ENCODE measurements around the gene DNAH10.

DNAH10 gene

DNA sequence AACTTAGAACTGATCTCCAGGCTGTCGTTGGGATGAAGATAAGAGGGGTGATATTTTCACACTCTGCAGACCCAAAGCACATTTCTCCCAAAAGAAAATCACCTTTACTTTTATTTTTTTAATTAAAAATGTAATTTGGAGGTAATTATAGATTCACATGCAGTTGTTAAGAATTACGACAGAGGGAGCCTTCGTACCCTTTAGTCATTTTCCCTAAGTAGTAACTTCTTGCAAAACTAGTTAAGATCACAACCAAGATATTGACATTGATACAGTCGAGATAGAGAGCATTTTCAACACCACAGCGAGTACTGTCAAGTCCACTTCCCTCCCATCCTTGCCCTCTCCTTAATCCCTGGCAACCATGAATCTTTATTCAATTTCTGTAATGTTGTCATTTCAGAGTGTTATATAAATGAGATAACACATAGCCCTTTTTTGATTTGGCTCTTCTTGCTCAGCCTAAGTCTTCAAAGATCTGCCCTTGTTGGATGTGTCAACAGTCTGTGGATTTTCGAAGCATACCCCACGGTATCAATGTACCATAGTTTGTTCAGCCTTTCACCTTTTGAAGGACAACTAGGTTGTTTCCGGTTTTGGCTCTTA lies 39.6 kb downstream of the DNAH10 start:
- Histone ChIP-seq H3K9ac (ENCODE audit: low read depth, low read length) (no peak overlapping the region), H3K9me3 (replicated peaks; ENCODE audit: low read length) (no peaks in the 10 kb centered on the region), H3K4me2 (ENCODE audit: low read length) (no peak overlapping the region), H3K36me3 (ENCODE audit: insufficient read depth, low read length) (no peaks in the 10 kb centered on the region), H3K4me3 (ENCODE audit: low read length) (no peak overlapping the region), H3K4me1 (ENCODE audit: control insufficient read depth, insufficient read depth, low read length) (no peaks in the 10 kb centered on the region), H3K27me3 (ENCODE audit: control insufficient read depth, insufficient read depth, low read length) (peaks cover 19% of the 10 kb centered on the region)

DNA sequence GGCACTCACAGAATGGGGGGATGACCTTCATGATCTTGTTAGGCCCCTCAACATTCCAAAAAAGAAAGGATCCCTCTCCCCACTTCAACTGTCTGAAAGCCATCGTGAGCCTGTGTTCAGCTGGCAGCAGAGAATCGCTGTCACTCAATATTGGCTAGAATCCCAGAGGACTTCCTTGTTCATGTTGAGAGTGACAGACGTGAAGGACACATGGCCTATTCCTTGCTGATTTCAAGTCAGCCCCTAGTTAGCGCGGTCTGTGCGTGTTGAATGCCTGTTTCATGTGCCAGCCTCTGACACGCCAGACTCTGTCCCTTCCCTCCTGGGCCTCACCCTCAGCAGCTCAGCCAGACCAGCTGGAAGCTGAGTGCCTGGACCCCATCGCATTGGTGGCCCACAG lies 43.1 kb downstream of the DNAH10 start:
- H3K4me2 ChIP-seq (ENCODE audit: low read length) = no peak overlapping the region
- H3K9ac ChIP-seq (ENCODE audit: low read depth, low read length) = no peak overlapping the region
- peaks cover 32% of the 10 kb centered on the region for H3K27me3 ChIP-seq (ENCODE audit: control insufficient read depth, insufficient read depth, low read length)
- H3K4me3 ChIP-seq (ENCODE audit: low read length) = no peak overlapping the region
- no peaks in the 10 kb centered on the region for H3K4me1 ChIP-seq (ENCODE audit: control insufficient read depth, insufficient read depth, low read length)
- H3K9me3 ChIP-seq (replicated peaks; ENCODE audit: low read length) = no peaks in the 10 kb centered on the region
- no peaks in the 10 kb centered on the region for H3K36me3 ChIP-seq (ENCODE audit: insufficient read depth, low read length)

DNA sequence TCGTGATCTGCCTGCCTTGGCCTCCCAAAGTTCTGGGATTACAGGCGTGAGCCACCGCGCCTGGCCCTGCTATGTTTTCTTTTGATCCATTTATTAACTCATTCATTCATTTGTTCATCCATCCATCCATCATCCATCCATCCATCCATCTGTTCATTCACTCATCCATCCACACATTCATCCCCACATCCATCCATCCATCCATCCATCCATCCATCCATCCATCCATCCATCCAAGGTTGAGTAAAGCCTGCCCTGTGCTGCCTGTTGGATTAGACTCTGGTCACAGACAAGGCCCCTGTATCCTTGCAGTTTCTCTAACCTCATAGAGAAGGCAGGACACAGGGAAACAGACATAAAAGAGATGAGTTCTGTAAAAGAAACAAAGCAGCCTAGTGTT lies 44.9 kb downstream of the DNAH10 start:
- Histone ChIP-seq H3K9me3 (replicated peaks; ENCODE audit: low read length) (no peaks in the 10 kb centered on the region), H3K4me1 (ENCODE audit: control insufficient read depth, insufficient read depth, low read length) (no peaks in the 10 kb centered on the region), H3K9ac (ENCODE audit: low read depth, low read length) (no peak overlapping the region), H3K4me2 (ENCODE audit: low read length) (no peak overlapping the region), H3K36me3 (ENCODE audit: insufficient read depth, low read length) (no peaks in the 10 kb centered on the region), H3K27me3 (ENCODE audit: control insufficient read depth, insufficient read depth, low read length) (peaks cover 28% of the 10 kb centered on the region), H3K4me3 (ENCODE audit: low read length) (no peak overlapping the region)

DNA sequence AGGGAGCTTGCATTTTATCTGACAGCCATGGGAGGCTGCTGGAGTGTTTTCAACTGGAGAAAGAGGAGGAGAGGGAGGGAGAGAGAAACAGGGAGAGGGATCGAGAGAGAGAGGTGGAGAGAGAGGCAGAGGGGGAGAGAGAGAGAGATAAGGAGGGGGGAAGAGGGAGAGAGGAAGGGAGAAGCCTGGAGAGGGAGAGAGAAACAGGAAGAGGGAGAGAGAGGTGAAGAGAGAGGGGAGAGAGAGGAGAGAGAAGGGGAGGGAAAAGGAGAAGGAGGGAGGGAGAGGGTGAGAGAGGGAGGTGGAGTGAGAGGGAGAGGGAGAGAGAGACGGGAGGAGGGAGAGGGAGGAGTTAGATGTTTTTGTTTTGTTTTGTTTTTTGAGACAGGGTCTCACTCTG lies 45.6 kb downstream of the DNAH10 start:
- Histone ChIP-seq H3K4me3 (ENCODE audit: low read length) (no peak overlapping the region), H3K9me3 (replicated peaks; ENCODE audit: low read length) (no peaks in the 10 kb centered on the region), H3K36me3 (ENCODE audit: insufficient read depth, low read length) (no peaks in the 10 kb centered on the region), H3K4me2 (ENCODE audit: low read length) (no peak overlapping the region), H3K4me1 (ENCODE audit: control insufficient read depth, insufficient read depth, low read length) (no peaks in the 10 kb centered on the region), H3K27me3 (ENCODE audit: control insufficient read depth, insufficient read depth, low read length) (peaks cover 28% of the 10 kb centered on the region), H3K9ac (ENCODE audit: low read depth, low read length) (no peak overlapping the region)

DNA sequence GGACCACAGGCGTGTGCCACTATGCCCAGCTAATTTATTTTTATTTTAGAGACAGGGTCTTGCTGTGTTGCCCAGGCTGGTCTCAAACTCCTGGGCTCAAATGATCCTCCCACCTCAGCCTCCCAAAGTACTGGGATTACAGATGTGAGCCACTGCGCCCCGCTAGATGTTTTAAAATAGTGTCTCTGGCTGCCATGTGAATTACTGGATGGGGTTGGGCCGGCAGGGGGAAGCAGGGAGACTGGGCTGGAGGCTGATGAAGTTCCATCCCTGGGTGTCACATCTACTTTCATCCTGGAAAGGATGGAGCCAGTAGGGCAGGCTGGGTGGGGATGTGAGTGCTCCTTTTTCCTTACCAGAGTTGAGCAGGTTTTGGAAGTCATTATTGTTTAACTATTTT lies 46.1 kb downstream of the DNAH10 start:
- Histone ChIP-seq H3K27me3 (ENCODE audit: control insufficient read depth, insufficient read depth, low read length) (peaks cover 28% of the 10 kb centered on the region), H3K9ac (ENCODE audit: low read depth, low read length) (no peak overlapping the region), H3K4me2 (ENCODE audit: low read length) (no peak overlapping the region), H3K9me3 (replicated peaks; ENCODE audit: low read length) (no peaks in the 10 kb centered on the region), H3K36me3 (ENCODE audit: insufficient read depth, low read length) (no peaks in the 10 kb centered on the region), H3K4me1 (ENCODE audit: control insufficient read depth, insufficient read depth, low read length) (no peaks in the 10 kb centered on the region), H3K4me3 (ENCODE audit: low read length) (no peak overlapping the region)

DNA sequence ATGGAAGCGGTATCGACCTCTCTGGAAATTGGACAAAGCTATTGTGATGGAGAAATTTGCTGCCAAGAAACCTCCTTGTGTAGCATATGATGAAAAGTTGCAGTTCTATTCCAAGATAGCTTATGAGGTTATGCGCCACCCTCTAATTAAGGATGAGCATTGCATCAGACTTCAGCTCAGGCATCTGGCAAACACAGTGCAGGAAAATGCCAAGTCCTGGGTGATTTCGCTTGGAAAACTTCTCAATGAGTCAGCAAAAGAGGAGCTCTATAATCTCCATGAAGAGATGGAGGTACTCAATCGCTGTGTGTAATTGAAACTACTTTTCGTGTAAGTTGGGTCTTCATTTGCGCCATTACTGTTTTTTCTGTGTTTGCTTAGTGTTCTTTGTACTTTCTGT lies 51.2 kb downstream of the DNAH10 start:
- H3K4me2 ChIP-seq (ENCODE audit: low read length) = no peak overlapping the region
- no peaks in the 10 kb centered on the region for H3K36me3 ChIP-seq (ENCODE audit: insufficient read depth, low read length)
- H3K9ac ChIP-seq (ENCODE audit: low read depth, low read length) = no peak overlapping the region
- no peak overlapping the region for H3K4me3 ChIP-seq (ENCODE audit: low read length)
- peaks cover 10% of the 10 kb centered on the region for H3K27me3 ChIP-seq (ENCODE audit: control insufficient read depth, insufficient read depth, low read length)
- H3K4me1 ChIP-seq (ENCODE audit: control insufficient read depth, insufficient read depth, low read length) = no peaks in the 10 kb centered on the region
- no peaks in the 10 kb centered on the region for H3K9me3 ChIP-seq (replicated peaks; ENCODE audit: low read length)

DNA sequence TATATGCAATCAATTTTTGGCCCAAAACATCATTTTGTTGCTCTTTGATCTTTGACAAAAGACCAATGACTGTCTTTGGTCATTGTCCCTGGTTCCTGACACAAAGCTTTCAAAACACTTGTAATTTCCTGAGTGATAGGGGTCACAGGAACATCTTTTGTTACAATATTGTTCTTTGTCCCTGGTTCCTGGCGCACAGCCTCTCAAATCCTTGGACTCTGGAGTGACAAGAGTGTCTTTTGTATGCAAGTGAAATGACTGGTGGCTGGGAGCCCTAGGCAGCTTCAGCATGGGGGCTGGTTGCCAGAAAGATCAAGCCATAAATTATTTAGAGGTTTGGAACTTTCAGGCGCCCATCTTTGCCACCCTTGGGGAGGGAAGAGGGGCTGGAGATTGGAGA lies 53.9 kb downstream of the DNAH10 start:
- Histone ChIP-seq H3K9me3 (replicated peaks; ENCODE audit: low read length) (no peaks in the 10 kb centered on the region), H3K4me2 (ENCODE audit: low read length) (no peak overlapping the region), H3K4me3 (ENCODE audit: low read length) (no peak overlapping the region), H3K9ac (ENCODE audit: low read depth, low read length) (no peak overlapping the region), H3K36me3 (ENCODE audit: insufficient read depth, low read length) (no peaks in the 10 kb centered on the region), H3K27me3 (ENCODE audit: control insufficient read depth, insufficient read depth, low read length) (peaks cover 10% of the 10 kb centered on the region), H3K4me1 (ENCODE audit: control insufficient read depth, insufficient read depth, low read length) (no peaks in the 10 kb centered on the region)

DNA sequence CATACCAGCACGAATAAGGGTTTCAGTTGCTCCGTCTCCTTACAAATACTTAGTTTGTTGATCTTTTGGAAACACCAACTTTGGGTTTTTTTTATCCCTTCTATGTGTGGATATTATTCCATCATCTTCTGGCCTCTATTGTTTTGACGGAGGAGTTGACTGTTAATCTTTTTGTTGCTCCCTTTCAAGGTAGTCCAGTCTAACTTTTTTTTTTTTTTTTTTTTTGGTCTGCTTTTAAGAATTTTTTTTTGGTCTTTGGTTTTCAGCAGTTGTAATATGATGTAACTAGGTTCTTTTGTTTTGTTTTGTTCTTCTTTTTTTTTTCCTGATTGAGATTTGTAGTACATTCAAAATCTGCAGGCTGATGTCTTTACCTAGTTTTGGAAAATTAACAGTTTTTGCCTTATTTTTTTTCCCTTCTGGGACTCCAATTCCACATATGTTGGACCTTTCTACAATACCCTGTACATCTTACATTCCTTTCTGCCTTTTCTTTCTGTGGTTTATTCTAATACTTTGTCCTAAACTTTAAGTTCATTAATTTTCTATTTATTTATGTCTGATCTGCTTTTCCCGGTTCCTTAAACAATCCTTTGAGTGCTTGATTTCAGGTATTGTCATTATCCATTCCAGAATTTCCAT lies 54.9 kb downstream of the DNAH10 start:
- Histone ChIP-seq H3K36me3 (ENCODE audit: insufficient read depth, low read length) (no peaks in the 10 kb centered on the region), H3K9me3 (replicated peaks; ENCODE audit: low read length) (no peaks in the 10 kb centered on the region), H3K4me2 (ENCODE audit: low read length) (no peak overlapping the region), H3K9ac (ENCODE audit: low read depth, low read length) (no peak overlapping the region), H3K4me3 (ENCODE audit: low read length) (no peak overlapping the region), H3K4me1 (ENCODE audit: control insufficient read depth, insufficient read depth, low read length) (no peaks in the 10 kb centered on the region), H3K27me3 (ENCODE audit: control insufficient read depth, insufficient read depth, low read length) (peaks cover 10% of the 10 kb centered on the region)

DNA sequence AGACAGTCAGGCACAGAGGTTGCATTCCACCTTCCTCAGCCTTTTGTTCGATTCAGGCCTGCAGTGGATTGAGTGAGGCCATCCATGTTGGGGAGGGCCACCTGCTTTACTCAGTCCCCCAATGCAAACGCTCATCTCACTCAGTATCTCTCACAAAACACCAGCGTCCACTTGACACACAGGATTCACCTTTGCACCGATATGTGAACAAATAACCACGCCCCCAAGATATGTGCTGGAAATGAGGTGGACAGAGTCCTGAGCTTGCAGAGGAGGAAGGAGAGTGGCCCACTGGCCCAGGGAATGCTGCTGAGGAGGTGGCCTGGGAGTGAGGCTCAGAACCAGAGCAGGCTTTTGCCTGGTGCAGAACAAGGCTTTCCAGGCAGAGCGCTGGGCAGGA lies 60.7 kb downstream of the DNAH10 start:
- no peaks in the 10 kb centered on the region for H3K9me3 ChIP-seq (replicated peaks; ENCODE audit: low read length)
- no peaks in the 10 kb centered on the region for H3K4me1 ChIP-seq (ENCODE audit: control insufficient read depth, insufficient read depth, low read length)

DNA sequence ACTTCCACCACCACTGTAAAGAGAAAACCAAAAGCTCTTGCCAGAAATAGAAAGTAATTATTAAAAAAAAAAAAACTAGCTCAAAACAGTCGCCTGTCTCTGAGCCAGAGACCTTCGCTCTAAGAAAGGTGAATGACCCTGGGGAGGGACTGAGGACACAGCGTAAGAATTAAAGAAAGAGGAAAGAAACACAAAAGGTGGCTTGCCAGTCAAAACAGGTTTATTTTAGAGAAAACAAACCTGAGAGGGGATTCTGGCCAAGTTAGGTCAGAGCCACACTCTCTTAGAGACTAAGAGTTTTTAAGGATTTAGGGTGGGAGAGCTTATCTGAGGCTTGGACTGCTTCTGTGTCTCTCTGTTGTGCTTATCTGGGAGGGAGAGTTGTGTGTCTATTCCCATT lies 66.0 kb downstream of the DNAH10 start:
- Histone ChIP-seq H3K9me3 (replicated peaks; ENCODE audit: low read length) (no peaks in the 10 kb centered on the region), H3K4me1 (ENCODE audit: control insufficient read depth, insufficient read depth, low read length) (no peaks in the 10 kb centered on the region), H3K27me3 (ENCODE audit: control insufficient read depth, insufficient read depth, low read length) (peaks cover 21% of the 10 kb centered on the region), H3K4me2 (ENCODE audit: low read length) (no peak overlapping the region), H3K36me3 (ENCODE audit: insufficient read depth, low read length) (no peaks in the 10 kb centered on the region), H3K9ac (ENCODE audit: low read depth, low read length) (no peak overlapping the region), H3K4me3 (ENCODE audit: low read length) (no peak overlapping the region)

More for the DNA sequence above, 60.7 kb downstream of the DNAH10 start:
- no peak overlapping the region for H3K9ac ChIP-seq (ENCODE audit: low read depth, low read length)
- no peak overlapping the region for H3K4me3 ChIP-seq (ENCODE audit: low read length)
- no peaks in the 10 kb centered on the region for H3K36me3 ChIP-seq (ENCODE audit: insufficient read depth, low read length)
- peaks cover 36% of the 10 kb centered on the region for H3K27me3 ChIP-seq (ENCODE audit: control insufficient read depth, insufficient read depth, low read length)
- no peak overlapping the region for H3K4me2 ChIP-seq (ENCODE audit: low read length)

DNA sequence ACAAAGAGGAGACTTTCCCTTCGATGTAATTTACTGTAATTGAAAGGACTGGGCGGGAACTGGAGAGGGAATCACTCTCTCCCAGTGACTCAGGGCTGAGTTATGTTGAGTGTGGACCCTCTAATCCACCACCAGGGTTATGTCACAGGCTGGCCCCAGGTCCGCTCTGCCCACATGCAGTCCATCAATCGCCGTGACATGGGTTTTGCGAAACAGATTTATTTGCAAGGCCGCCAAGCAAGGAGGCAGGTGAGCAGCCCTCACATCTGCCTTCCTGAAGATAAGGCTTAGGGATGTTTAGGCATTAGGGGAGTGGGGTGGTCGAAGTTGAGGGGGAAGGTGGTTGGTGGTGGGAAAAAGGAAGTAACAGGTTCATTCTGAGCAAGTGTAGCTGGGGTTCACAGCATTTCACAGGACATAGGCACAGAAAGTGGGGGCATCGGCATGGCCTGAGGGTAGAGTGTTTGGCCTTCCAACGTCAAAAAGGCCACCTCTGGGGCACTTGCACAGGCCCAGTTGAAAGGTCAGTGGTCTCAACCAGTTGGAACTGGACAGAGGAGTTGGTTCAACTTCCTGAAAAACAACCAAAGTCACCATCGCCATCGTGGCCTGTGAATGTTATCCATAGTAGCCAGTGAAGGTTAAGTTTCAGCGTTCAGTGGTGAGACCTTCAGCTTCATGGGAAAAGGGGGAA lies 66.9 kb downstream of the DNAH10 start:
- Histone ChIP-seq H3K4me2 (ENCODE audit: low read length) (no peak overlapping the region), H3K9me3 (replicated peaks; ENCODE audit: low read length) (no peaks in the 10 kb centered on the region), H3K9ac (ENCODE audit: low read depth, low read length) (no peak overlapping the region), H3K4me3 (ENCODE audit: low read length) (no peak overlapping the region), H3K27me3 (ENCODE audit: control insufficient read depth, insufficient read depth, low read length) (peaks cover 18% of the 10 kb centered on the region), H3K36me3 (ENCODE audit: insufficient read depth, low read length) (no peaks in the 10 kb centered on the region), H3K4me1 (ENCODE audit: control insufficient read depth, insufficient read depth, low read length) (no peaks in the 10 kb centered on the region)

DNA sequence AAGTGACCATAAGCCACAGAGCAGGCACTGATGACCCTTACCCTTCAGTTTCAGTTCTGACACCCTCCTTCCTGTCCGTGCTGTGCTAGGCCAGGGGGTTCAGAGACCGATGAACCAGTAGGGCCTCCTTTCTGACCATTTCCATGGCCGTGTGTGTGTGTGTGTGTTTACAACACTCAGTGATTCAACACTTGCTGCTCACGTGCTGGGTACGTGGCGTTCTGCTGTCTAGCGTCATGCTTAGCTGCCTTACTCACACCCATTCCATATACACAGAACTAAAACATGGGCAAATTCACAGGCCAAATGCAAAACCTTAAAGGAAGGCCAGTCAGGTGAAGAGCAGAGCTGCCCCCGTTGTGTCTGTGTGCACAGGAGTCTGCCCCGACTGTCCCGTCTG lies 67.5 kb downstream of the DNAH10 start:
- Histone ChIP-seq H3K4me1 (ENCODE audit: control insufficient read depth, insufficient read depth, low read length) (no peaks in the 10 kb centered on the region), H3K9me3 (replicated peaks; ENCODE audit: low read length) (no peaks in the 10 kb centered on the region), H3K36me3 (ENCODE audit: insufficient read depth, low read length) (no peaks in the 10 kb centered on the region), H3K27me3 (ENCODE audit: control insufficient read depth, insufficient read depth, low read length) (peaks cover 13% of the 10 kb centered on the region), H3K9ac (ENCODE audit: low read depth, low read length) (no peak overlapping the region), H3K4me3 (ENCODE audit: low read length) (no peak overlapping the region), H3K4me2 (ENCODE audit: low read length) (no peak overlapping the region)
